GM18499 (cell line): Measurements from ENCODE around the gene ZBTB38.

Source experiments
- ATAC-seq: cut with Tn5 transposase; IDR thresholded peaks from one replicate; pipeline ENCODE4 v1.9.1; 2021; ENCODE audit warnings: moderate number of reproducible peaks; ENCODE audit not compliant: insufficient read depth, unreplicated experiment

The ZBTB38 gene

GRCh38 chr3:141385406-141386125 lies 17.3 kb downstream of the ZBTB38 start:
- no peak for ATAC-seq

- ATAC-seq, result no peak
Observed at GRCh38 chr3:141386126-141386488, 17.8 kb downstream of the ZBTB38 start.

- no peak for ATAC-seq
Observed at GRCh38 chr3:141386611-141387111, 18.4 kb downstream of the ZBTB38 start.

- no peak for ATAC-seq
Observed at GRCh38 chr3:141387516-141387915, 19.2 kb downstream of the ZBTB38 start.

GRCh38 chr3:141388395-141388794 lies 20.1 kb downstream of the ZBTB38 start:
- ATAC-seq, result no peak

GRCh38 chr3:141388823-141389621 lies 20.7 kb downstream of the ZBTB38 start:
- ATAC-seq, result no peak

- no peak for ATAC-seq
Observed at GRCh38 chr3:141389703-141390102, 21.4 kb downstream of the ZBTB38 start.

- ATAC-seq, result no peak
Observed at GRCh38 chr3:141390747-141391146, 22.4 kb downstream of the ZBTB38 start.

GRCh38 chr3:141391298-141391990 lies 23.1 kb downstream of the ZBTB38 start:
- ATAC-seq, result no peak

GRCh38 chr3:141391991-141392316 lies 23.6 kb downstream of the ZBTB38 start:
- no peak for ATAC-seq

- no peak for ATAC-seq
Observed at GRCh38 chr3:141392416-141392815, 24.1 kb downstream of the ZBTB38 start.

- ATAC-seq, result no peak
Observed at GRCh38 chr3:141392897-141393734, 24.8 kb downstream of the ZBTB38 start.

- no peak for ATAC-seq
Observed at GRCh38 chr3:141393735-141394076, 25.4 kb downstream of the ZBTB38 start.

- ATAC-seq, result no peak
Observed at GRCh38 chr3:141394560-141394959, 26.3 kb downstream of the ZBTB38 start.

- ATAC-seq, result no peak
Observed at GRCh38 chr3:141395005-141395589, 26.8 kb downstream of the ZBTB38 start.

GRCh38 chr3:141397996-141398395 lies 29.7 kb downstream of the ZBTB38 start:
- no peak for ATAC-seq

GRCh38 chr3:141399200-141399599 lies 30.9 kb downstream of the ZBTB38 start:
- no peak for ATAC-seq

GRCh38 chr3:141400073-141400971 lies 32.0 kb downstream of the ZBTB38 start:
- no peak for ATAC-seq

GRCh38 chr3:141401095-141401494 lies 32.8 kb downstream of the ZBTB38 start:
- ATAC-seq, result no peak
